ENCODE results near the gene DHRS7C.

DHRS7C gene

GRCh38 chr17:9802697-9803096 is 11.3 kb upstream of the DHRS7C start:
- H3K14ac ChIP-seq (ENCODE audit: low read length): no peak overlapping the region
- H3K79me1 ChIP-seq (ENCODE audit: low read depth, low read length): no peaks in the 10 kb centered on the region
- H3K23ac ChIP-seq (ENCODE audit: low read depth, low read length, poor library complexity): no peak overlapping the region
- H3K9me3 ChIP-seq (replicated peaks in 1 of 2; ENCODE audit: control insufficient read depth in 2 of 2, insufficient read depth in 1 of 2, low read depth in 1 of 2, low read length in 2 of 2): peaks cover 0 to 1% of the 10 kb centered on the region in 2 donors
- no peak overlapping the region for H3K9ac ChIP-seq (ENCODE audit: low read depth, low read length, poor library complexity)
- no peak overlapping the region for H3K27ac ChIP-seq (replicated peaks; ENCODE audit: low read length)
- H3K4ac ChIP-seq (ENCODE audit: low read length): no peak overlapping the region
- H2BK15ac ChIP-seq (ENCODE audit: low read length): no peak overlapping the region
- no peak overlapping the region for H2BK5ac ChIP-seq (ENCODE audit: low read length)
- H2AK5ac ChIP-seq (ENCODE audit: low read depth, low read length): no peak overlapping the region
- no peaks in the 10 kb centered on the region for H3K4me1 ChIP-seq (ENCODE audit: control insufficient read depth in 2 of 2, insufficient read depth in 1 of 2, low read depth in 1 of 2, low read length in 2 of 2)
- no peak overlapping the region for H2AFZ ChIP-seq (ENCODE audit: low read length)
- H2BK12ac ChIP-seq (ENCODE audit: low read length): no peak overlapping the region
- H4K8ac ChIP-seq (ENCODE audit: low read depth, low read length): no peak overlapping the region
- H3K18ac ChIP-seq (ENCODE audit: low read length): no peak overlapping the region
- no peak overlapping the region for H3K4me3 ChIP-seq (ENCODE audit: low read length in 2 of 2)
- no CpG with 5 or more reads among the region's 4 CpGs for WGBS, 2 donors (ENCODE audit: extremely low coverage in 2 of 2, insufficient read length in 2 of 2, insufficient replicate concordance in 1 of 2)
- H4K91ac ChIP-seq (ENCODE audit: low read depth, low read length, poor library complexity): no peak overlapping the region
- H3K36me3 ChIP-seq (replicated peaks in 1 of 2; ENCODE audit: control insufficient read depth in 2 of 2, insufficient read depth in 2 of 2, low read length in 2 of 2): no peaks in the 10 kb centered on the region
- H3K27me3 ChIP-seq (ENCODE audit: control insufficient read depth in 3 of 3, insufficient read depth in 3 of 3, low read depth in 1 of 3, low read length in 3 of 3): no peaks in the 10 kb centered on the region
- H2BK120ac ChIP-seq (ENCODE audit: low read depth, low read length): no peak overlapping the region
- DNase-seq (ENCODE audit: low spot score): no peak
- H3K4me2 ChIP-seq (ENCODE audit: insufficient read depth, low read length, poor library complexity, severe bottlenecking): no peak overlapping the region

GRCh38 chr17:9802294-9802693 is 10.9 kb upstream of the DHRS7C start:
- Histone ChIP-seq H2BK12ac (ENCODE audit: low read length) (no peak overlapping the region), H2BK15ac (ENCODE audit: low read length) (no peak overlapping the region), H3K4me1 (ENCODE audit: control insufficient read depth in 2 of 2, insufficient read depth in 1 of 2, low read depth in 1 of 2, low read length in 2 of 2) (no peaks in the 10 kb centered on the region), H3K14ac (ENCODE audit: low read length) (no peak overlapping the region), H3K18ac (ENCODE audit: low read length) (no peak overlapping the region), H3K9me3 (replicated peaks in 1 of 2; ENCODE audit: control insufficient read depth in 2 of 2, insufficient read depth in 1 of 2, low read depth in 1 of 2, low read length in 2 of 2) (peaks cover 0 to 1% of the 10 kb centered on the region in 2 donors), H3K79me1 (ENCODE audit: low read depth, low read length) (no peaks in the 10 kb centered on the region), H2BK5ac (ENCODE audit: low read length) (no peak overlapping the region), H3K9ac (ENCODE audit: low read depth, low read length, poor library complexity) (no peak overlapping the region), H3K4me2 (ENCODE audit: insufficient read depth, low read length, poor library complexity, severe bottlenecking) (no peak overlapping the region), H3K4me3 (ENCODE audit: low read length in 2 of 2) (no peak overlapping the region), H4K91ac (ENCODE audit: low read depth, low read length, poor library complexity) (no peak overlapping the region), H3K4ac (ENCODE audit: low read length) (no peak overlapping the region), H2AFZ (ENCODE audit: low read length) (no peak overlapping the region), H3K27ac (replicated peaks; ENCODE audit: low read length) (no peak overlapping the region), H2BK120ac (ENCODE audit: low read depth, low read length) (no peak overlapping the region), H3K23ac (ENCODE audit: low read depth, low read length, poor library complexity) (no peak overlapping the region), H2AK5ac (ENCODE audit: low read depth, low read length) (no peak overlapping the region), H3K27me3 (ENCODE audit: control insufficient read depth in 3 of 3, insufficient read depth in 3 of 3, low read depth in 1 of 3, low read length in 3 of 3) (no peaks in the 10 kb centered on the region), H3K36me3 (replicated peaks in 1 of 2; ENCODE audit: control insufficient read depth in 2 of 2, insufficient read depth in 2 of 2, low read length in 2 of 2) (no peaks in the 10 kb centered on the region), H4K8ac (ENCODE audit: low read depth, low read length) (no peak overlapping the region)
- no CpG with 5 or more reads among the region's 13 CpGs for WGBS, 2 donors (ENCODE audit: extremely low coverage in 2 of 2, insufficient read length in 2 of 2, insufficient replicate concordance in 1 of 2)
- no peak for DNase-seq (ENCODE audit: low spot score)

- Histone ChIP-seq H3K14ac (ENCODE audit: low read length) (no peak overlapping the region), H2BK5ac (ENCODE audit: low read length) (no peak overlapping the region), H2BK12ac (ENCODE audit: low read length) (no peak overlapping the region), H4K8ac (ENCODE audit: low read depth, low read length) (no peak overlapping the region), H3K27ac (replicated peaks; ENCODE audit: low read length) (no peak overlapping the region), H3K4ac (ENCODE audit: low read length) (no peak overlapping the region), H4K91ac (ENCODE audit: low read depth, low read length, poor library complexity) (no peak overlapping the region), H3K4me3 (ENCODE audit: low read length in 2 of 2) (no peak overlapping the region), H3K36me3 (replicated peaks in 1 of 2; ENCODE audit: control insufficient read depth in 2 of 2, insufficient read depth in 2 of 2, low read length in 2 of 2) (no peaks in the 10 kb centered on the region), H3K4me2 (ENCODE audit: insufficient read depth, low read length, poor library complexity, severe bottlenecking) (no peak overlapping the region), H2BK15ac (ENCODE audit: low read length) (no peak overlapping the region), H2AK5ac (ENCODE audit: low read depth, low read length) (no peak overlapping the region), H3K27me3 (ENCODE audit: control insufficient read depth in 3 of 3, insufficient read depth in 3 of 3, low read depth in 1 of 3, low read length in 3 of 3) (no peaks in the 10 kb centered on the region), H2BK120ac (ENCODE audit: low read depth, low read length) (no peak overlapping the region), H3K4me1 (ENCODE audit: control insufficient read depth in 2 of 2, insufficient read depth in 1 of 2, low read depth in 1 of 2, low read length in 2 of 2) (no peaks in the 10 kb centered on the region), H3K9ac (ENCODE audit: low read depth, low read length, poor library complexity) (no peak overlapping the region), H3K23ac (ENCODE audit: low read depth, low read length, poor library complexity) (no peak overlapping the region), H2AFZ (ENCODE audit: low read length) (no peak overlapping the region), H3K9me3 (replicated peaks in 1 of 2; ENCODE audit: control insufficient read depth in 2 of 2, insufficient read depth in 1 of 2, low read depth in 1 of 2, low read length in 2 of 2) (peaks cover 0 to 1% of the 10 kb centered on the region in 2 donors), H3K79me1 (ENCODE audit: low read depth, low read length) (no peaks in the 10 kb centered on the region), H3K18ac (ENCODE audit: low read length) (no peak overlapping the region)
- WGBS, 2 donors (ENCODE audit: extremely low coverage in 2 of 2, insufficient read length in 2 of 2, insufficient replicate concordance in 1 of 2): no CpG with 5 or more reads among the region's 2 CpGs
- DNase-seq (ENCODE audit: low spot score): no peak
These were observed 10.1 kb upstream of the DHRS7C start for GRCh38 chr17:9801505-9801904.

GRCh38 chr17:9798724-9799123 is 7.3 kb upstream of the DHRS7C start:
- Histone ChIP-seq H3K79me1 (ENCODE audit: low read depth, low read length) (no peaks in the 10 kb centered on the region), H3K4me1 (ENCODE audit: control insufficient read depth in 2 of 2, insufficient read depth in 1 of 2, low read depth in 1 of 2, low read length in 2 of 2) (no peaks in the 10 kb centered on the region), H3K27me3 (ENCODE audit: control insufficient read depth in 3 of 3, insufficient read depth in 3 of 3, low read depth in 1 of 3, low read length in 3 of 3) (no peaks in the 10 kb centered on the region), H3K14ac (ENCODE audit: low read length) (no peak overlapping the region), H2BK12ac (ENCODE audit: low read length) (no peak overlapping the region), H2BK15ac (ENCODE audit: low read length) (no peak overlapping the region), H3K4me2 (ENCODE audit: insufficient read depth, low read length, poor library complexity, severe bottlenecking) (no peak overlapping the region), H3K27ac (replicated peaks; ENCODE audit: low read length) (no peak overlapping the region), H2AK5ac (ENCODE audit: low read depth, low read length) (no peak overlapping the region), H3K23ac (ENCODE audit: low read depth, low read length, poor library complexity) (no peak overlapping the region), H3K36me3 (replicated peaks in 1 of 2; ENCODE audit: control insufficient read depth in 2 of 2, insufficient read depth in 2 of 2, low read length in 2 of 2) (no peaks in the 10 kb centered on the region), H3K9ac (ENCODE audit: low read depth, low read length, poor library complexity) (no peak overlapping the region), H2AFZ (ENCODE audit: low read length) (peak overlapping the region; percentile 11), H2BK120ac (ENCODE audit: low read depth, low read length) (no peak overlapping the region), H3K18ac (ENCODE audit: low read length) (no peak overlapping the region), H3K4ac (ENCODE audit: low read length) (no peak overlapping the region), H4K8ac (ENCODE audit: low read depth, low read length) (no peak overlapping the region), H4K91ac (ENCODE audit: low read depth, low read length, poor library complexity) (no peak overlapping the region), H3K4me3 (ENCODE audit: low read length in 2 of 2) (no peak overlapping the region), H3K9me3 (replicated peaks in 1 of 2; ENCODE audit: control insufficient read depth in 2 of 2, insufficient read depth in 1 of 2, low read depth in 1 of 2, low read length in 2 of 2) (peaks cover 0 to 1% of the 10 kb centered on the region in 2 donors), H2BK5ac (ENCODE audit: low read length) (no peak overlapping the region)
- no peak for DNase-seq (ENCODE audit: low spot score)
- WGBS, 2 donors (ENCODE audit: extremely low coverage in 2 of 2, insufficient read length in 2 of 2, insufficient replicate concordance in 1 of 2): no CpG with 5 or more reads among the region's 7 CpGs

Data from neuronal stem cell (in vitro differentiated cells).